Kidney tubule cell (primary cell): Measurements from ENCODE around the gene RAB3IL1.

Experiments used
- DNase-seq: peaks from one replicate; pipeline ENCODE4 v3.0.0-alpha.2; 2018; ENCODE audit warnings: low spot score

The RAB3IL1 gene

DNA sequence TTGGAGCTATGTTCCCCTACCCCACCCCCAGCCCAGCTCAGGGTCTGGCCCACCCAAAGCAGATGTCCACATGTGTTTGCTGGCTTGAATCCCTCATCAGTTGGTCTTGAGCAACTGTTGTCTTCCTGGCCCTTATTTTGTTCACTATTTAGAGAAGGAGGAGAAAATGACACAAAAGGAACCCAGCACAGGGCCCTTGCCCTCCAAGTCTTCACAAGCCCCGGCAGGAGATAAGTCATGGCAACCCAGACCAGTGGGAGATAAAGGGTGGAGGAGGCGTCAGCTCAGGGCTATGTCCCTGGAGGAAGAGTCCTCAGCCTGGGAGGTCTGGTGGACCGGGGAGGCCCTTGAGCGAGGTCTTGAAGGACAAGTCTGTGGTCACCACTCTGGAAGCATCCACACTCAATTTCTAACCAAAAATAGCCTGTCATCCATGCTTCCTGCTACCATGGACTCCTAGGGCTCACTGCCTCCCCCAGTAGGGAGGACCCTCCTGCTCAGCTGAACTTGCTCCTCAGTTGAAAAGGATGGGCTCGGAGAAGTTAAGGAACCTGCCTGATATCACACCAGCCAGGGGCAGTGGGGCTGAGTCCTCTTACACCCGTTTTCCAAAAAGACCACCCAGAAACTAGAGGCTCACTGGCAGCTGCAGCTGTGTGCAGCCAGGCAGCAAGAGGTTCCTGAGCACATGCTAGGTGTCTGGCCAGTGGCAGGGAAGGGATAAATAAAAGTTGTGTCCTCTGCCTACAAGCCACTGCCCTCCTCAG, 1.8 kb upstream of the RAB3IL1 start:
- no peak for DNase-seq

DNA sequence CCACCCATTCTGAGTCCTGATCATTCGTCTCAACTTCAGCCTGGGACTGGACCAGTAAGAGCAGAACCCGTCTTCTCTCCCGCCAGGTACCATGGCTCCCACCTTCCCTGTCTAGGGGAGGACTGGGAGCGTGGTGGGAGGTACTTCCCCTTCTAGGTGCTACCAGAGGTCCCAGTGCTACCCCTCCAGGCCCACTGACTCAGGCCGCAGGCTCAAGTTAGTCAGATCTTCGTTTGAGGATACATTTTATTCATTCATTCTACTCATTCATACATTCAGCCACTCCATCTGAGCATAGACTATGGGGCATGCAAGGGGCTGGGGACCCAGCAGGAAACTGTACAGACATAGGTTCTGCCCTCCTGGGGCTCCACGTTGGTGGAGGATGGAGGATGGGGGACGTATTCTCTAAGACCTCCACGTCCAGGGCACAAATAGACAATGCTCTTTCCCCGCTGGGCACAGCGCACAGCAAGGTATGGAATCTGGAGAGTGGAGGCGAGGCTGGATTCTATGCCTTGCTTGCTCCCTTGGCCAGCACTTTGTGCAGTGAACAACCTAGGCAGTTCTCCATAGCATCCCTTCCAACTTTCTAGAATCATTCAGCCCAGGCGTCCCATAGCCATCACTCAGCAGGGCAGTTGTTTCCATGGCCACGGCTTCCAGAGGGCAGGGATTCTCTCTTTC, 1.0 kb upstream of the RAB3IL1 start:
- DNase-seq, result no peak

GRCh38 chr11:61916737-61917333, 531 bp downstream of the RAB3IL1 start:
- no peak for DNase-seq

DNA sequence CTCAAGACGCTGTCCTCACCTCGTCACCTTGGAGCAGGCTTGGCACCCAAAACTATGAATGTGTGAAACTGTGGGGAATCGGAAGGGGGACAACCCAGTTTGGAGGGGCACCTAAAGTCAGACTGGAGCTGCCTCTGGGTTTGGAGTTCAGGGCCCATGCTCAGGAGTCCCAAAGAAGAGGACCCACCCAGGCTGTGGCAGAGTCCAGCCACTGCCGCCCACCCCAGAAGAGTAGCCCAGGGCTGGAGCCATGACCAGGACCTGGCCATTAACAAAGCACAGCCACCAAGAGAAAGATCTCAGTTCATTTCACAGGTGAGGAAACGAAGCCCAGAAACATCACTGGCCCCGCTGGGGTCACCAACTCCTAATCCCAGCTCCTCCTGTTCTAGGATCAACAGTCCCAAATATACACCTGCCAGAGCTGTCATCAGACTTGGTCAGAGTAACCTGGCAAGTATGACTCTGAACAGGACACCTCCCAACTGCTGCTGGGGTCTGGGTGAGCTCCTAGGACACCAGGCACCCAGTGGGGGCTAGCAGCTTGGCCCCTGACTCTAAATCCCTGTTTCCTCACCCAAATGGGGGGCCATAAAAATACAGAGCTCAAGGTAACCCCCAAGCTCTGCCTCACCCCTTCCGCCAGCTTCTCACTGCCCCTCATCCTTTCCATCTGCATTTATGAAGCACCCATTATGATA, 2.7 kb downstream of the RAB3IL1 start:
- no peak for DNase-seq

DNA sequence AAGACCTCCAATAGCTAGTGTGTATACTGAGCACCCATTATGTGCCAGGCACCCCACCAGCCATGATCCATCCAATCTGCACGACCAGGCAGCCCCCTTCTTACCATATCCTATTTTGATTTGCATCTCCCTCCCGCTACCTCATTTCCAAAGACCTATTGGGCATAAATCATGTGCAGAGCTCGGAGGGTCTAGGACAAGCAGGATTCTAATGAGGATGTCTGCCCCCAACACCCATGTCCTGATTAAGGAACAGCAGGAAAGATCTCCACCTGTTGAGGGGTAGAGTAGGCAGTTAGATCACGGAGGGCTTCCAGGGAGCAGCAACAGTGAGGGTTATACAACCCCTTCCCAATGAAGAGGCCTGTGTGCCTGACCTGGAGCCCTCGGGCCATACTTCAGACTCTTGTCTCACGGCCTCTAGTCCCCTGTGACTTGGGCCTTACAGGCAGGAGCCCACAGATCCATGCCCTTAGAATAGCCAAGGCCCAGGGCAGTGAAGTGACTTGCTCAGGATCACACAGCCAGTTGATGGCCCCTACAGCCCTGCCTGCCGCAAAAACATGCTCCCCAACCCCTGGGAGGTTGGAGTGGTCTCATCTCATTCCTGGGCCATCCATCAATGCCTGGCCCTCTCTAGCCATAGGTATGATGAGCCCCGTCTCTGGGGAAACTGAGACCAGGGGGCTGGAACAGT, 3.5 kb downstream of the RAB3IL1 start:
- no peak for DNase-seq

DNA sequence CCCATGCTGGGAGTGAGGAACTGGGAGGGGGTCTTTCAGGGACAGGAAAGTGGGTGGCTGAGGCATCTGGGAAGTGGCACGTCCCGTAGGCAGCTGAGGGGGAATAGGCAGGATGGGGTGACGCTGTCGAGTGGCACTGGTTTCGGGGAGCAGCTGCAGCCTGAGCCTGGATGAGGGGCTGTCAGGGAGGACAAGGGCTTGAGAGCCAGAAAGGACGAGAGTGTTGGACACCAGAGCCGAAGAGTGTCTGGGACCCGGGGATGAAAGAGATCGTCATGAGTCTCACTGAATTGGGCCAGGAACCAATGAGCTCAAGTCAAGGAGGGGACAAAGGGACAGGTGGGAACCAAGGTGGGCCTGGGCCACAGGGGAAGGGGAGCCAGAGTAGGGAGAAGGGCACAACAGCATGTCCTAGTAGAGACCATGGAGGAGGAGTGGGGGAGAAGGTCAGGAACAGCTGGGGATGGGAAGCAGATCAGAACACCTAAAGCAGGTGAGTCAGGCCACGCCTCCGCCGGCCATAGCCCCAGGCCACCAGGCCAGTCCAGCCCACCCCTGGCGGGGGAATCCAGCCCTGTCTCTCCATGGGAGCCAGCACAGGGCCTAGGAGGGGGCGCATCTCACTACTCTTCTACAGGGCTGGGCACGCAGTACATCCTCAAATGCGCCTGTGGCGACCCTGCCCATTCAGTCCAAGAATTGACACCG, 4.2 kb downstream of the RAB3IL1 start:
- no peak for DNase-seq

DNA sequence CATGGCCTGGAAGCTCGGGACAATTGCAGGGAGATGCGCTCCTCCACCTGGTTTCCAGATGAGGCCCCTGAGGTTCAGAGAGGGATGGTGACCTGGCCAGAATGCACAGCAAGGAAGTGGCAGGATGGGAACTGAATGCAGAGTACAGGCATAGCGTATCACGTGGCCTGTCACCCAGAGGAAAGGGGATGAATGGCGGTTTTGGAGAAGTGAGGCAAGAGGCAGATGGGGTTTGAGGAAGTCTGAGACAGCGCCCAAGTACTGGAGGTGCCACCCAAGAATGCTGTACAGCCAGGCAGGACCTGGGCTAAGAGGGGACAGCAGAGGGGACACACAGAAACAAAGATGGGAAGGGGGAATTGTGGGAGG, 4.9 kb downstream of the RAB3IL1 start:
- DNase-seq, result no peak

- DNase-seq, result no peak
Measured at GRCh38 chr11:61911701-61912529, 5.5 kb downstream of the RAB3IL1 start.

DNA sequence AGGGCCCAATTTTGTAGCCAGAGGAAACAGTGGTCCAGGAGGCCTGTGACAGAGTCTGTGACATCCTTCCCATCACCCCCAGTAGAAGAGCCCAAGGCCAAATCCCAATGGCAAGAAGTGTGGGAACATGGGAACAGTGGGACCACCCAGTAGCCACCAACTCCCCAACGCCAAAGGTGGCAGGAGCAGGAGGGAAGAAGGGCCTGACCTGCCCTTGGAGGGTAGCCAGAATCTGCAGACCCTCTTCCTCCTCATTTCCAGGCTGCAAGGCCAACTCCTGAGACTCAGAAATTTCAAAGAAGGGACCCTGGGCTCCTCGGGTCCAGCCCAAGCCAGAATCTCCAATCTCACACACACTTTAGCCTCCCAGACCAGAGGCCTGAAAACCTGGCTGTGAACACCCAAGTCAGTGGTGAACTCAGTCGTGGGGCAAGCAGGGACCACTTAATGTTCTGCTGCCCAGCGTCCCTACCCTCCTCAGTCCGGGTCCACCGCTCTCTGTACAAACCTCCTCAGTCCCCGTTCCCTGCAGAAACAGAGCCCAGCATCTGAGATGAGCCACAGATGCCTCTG, 6.2 kb downstream of the RAB3IL1 start:
- DNase-seq, result no peak

DNA sequence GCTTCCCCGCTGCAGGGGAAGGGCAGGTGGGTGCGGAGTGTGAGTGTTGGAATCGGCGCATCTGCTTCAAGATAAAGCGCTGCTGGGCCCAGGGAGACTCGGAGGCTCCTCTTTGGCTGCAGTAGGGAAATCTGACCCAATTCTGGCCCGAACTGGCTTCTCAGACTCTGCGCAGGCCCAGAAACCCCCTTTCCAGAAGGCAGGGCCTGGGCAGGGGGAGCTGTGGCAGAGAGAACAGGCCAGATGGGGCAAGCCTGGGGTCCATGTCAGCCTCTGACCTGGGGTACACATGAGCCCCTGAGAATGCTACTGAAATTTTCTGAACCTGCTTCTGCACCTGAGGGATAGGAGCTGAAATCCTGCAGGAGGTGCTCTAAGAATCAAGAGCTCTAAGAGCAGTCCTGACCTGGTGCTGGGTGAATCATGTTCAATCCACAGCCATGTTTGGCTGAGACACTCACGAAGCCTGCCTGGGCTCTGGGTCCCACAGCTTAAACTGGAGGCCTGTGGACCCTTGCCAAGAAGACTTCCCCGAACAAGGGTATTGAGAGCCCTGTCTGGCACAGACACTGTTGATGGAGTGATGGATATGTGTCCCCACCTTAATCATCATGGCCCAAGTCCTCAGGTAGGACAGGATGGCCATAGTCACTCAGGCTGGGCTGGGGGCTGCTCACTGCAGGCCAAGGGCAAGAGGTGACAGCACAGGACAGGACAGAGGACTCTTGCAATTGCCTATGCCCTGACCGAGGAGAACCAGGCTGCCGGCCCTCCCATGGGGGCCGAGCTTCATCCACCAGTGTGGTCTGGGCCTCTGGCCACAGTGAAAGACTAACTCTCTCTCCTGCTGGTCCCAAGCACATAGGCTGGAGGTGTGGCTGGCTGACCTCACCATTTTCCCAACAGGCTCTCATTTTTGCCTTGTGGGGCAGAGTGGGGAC, 6.9 kb downstream of the RAB3IL1 start:
- DNase-seq, result no peak

- DNase-seq, result no peak
Measured at GRCh38 chr11:61908730-61909316, 8.5 kb downstream of the RAB3IL1 start.

DNA sequence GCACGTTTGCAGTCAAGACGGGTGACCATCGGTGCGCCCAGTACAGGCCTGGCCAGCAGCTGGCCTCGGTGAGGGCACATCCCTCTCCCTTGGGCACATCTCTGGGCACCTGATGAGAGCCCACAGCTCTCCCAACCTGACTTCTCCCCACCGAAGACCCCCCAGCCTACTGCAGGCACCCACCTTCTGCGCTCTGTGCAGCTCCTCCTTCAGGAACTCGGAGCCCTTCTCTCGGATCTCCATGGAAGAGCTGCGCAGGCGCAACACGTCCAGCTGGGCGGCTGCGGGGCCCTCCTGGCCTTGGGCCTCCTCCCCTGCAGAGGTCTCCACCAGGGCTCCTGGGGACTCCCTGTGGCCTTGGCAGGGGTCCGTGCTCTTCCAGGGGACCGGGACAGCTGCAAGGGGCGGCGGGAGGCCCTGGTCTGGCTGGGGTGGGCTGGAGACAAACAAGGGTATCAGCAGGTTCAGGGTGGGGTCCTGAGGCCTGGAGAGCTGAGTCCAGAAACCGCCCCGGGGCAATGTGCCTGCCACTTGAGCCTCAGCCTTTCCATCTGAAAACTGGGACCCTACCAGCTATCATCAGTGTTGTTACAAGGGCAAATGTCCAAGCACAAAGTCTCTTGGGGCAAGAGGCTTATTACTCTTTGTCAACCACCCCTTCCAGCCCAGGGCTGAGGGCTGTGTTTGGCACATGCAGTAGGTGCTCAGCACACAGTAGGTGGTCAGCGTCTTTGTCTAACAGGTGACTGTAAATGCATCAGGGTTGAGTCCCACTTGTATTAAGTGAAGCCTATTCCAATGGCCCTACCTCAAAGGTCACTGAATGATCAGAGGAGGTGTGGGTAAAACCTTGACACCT, 9.3 kb downstream of the RAB3IL1 start:
- no peak for DNase-seq

DNA sequence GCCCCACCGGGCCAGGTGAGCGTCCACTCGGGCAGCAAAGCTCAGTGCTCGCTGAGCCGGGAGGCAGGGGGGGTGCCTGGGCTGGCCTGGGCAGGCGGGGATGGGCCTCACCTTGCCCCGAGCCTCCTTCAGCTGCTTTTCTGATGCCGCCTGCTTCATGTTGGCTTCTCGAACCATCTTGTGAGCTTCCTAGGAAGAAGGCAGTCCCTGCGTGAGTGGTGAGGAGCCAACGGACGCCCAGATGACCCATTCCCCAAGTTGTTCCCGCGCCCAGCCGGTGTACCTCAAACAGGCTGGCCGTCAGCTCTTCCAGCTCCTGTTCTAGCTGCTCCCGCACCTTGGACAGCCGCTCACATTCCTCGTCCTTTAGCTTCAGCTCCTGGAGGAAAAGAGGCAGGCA, 10.1 kb downstream of the RAB3IL1 start:
- no peak for DNase-seq

DNA sequence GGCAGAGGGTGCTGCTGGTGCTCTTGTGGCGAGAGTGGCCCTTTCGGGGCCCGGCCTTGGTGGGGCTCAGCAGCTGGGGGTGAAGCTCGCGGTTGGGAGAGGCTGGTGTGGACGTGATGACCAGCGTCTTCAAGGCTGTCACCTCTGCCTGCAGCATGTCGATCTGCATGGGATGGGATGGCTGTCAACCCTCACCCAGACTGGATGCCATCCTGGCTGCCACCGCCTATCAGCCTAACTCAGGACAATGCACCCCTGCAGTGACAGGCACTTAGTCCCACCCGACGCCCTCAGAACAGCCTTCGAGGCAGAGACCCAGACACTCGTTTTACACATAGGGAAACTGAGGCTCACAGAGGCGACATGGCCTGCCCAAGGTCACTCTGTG, 10.8 kb downstream of the RAB3IL1 start:
- no peak for DNase-seq

GRCh38 chr11:61905801-61906521, 11.4 kb downstream of the RAB3IL1 start:
- no peak for DNase-seq

- no peak for DNase-seq
Measured at GRCh38 chr11:61905067-61905696, 12.2 kb downstream of the RAB3IL1 start.
